Anterior cingulate cortex (tissue), 58 donors: ENCODE results near the gene ERC2.
A peak's percentile ranks its signal among the peaks of the same experiment; 100 is the strongest.
"Not testable (repeated sequence)": the region's sequence is repeated elsewhere in the genome, so short reads cannot be mapped to it uniquely, and the experiment has no call there.

ENCODE experiments used
- DNase-seq, 58 donors: peaks; one replicate each; lab custom pipeline; 2025; lab: John Stamatoyannopoulos, UW

ERC2 gene

GRCh38 chr3:56269755-56270535 lies 198.3 kb downstream of the ERC2 start:
- DNase-seq, result no peak

GRCh38 chr3:56268616-56269383 lies 199.5 kb downstream of the ERC2 start:
- no peak for DNase-seq

GRCh38 chr3:56261852-56262251 lies 206.4 kb downstream of the ERC2 start:
- not testable (repeated sequence) for DNase-seq

- DNase-seq, result no peak
Observed at GRCh38 chr3:56260262-56260661, 208.0 kb downstream of the ERC2 start.

GRCh38 chr3:56257826-56258225 lies 210.4 kb downstream of the ERC2 start:
- DNase-seq, result no peak

- DNase-seq, result no peak
Observed at GRCh38 chr3:56254835-56255234, 213.4 kb downstream of the ERC2 start.

- no peak for DNase-seq
Observed at GRCh38 chr3:56253941-56254665, 214.2 kb downstream of the ERC2 start.

GRCh38 chr3:56251343-56251945 lies 216.8 kb downstream of the ERC2 start:
- DNase-seq, result peak in 23 of 58 donors; percentile 0 to 45 (median 6)

- no peak for DNase-seq
Observed at GRCh38 chr3:56248021-56248420, 220.2 kb downstream of the ERC2 start.

GRCh38 chr3:56238299-56238698 lies 230.0 kb downstream of the ERC2 start:
- no peak for DNase-seq

GRCh38 chr3:56233742-56234141 lies 234.5 kb downstream of the ERC2 start:
- DNase-seq, result no peak

GRCh38 chr3:56229311-56229710 lies 239.0 kb downstream of the ERC2 start:
- DNase-seq, result no peak

GRCh38 chr3:56222866-56223265 lies 245.4 kb downstream of the ERC2 start:
- DNase-seq, result peak in 7 of 58 donors; percentile 1 to 16 (median 3)

GRCh38 chr3:56219894-56220805 lies 248.1 kb downstream of the ERC2 start:
- DNase-seq, result peak in 6 of 58 donors; percentile 1 to 38 (median 10)

GRCh38 chr3:56209982-56210751 lies 258.1 kb downstream of the ERC2 start:
- no peak for DNase-seq

GRCh38 chr3:56207922-56208321 lies 260.3 kb downstream of the ERC2 start:
- DNase-seq, result no peak

GRCh38 chr3:56205406-56205805 lies 262.9 kb downstream of the ERC2 start:
- no peak for DNase-seq

GRCh38 chr3:56202997-56203396 lies 265.3 kb downstream of the ERC2 start:
- DNase-seq, result no peak

- no peak for DNase-seq
Observed at GRCh38 chr3:56201407-56201806, 266.9 kb downstream of the ERC2 start.
